ENCODE results near the gene SFXN3. TPM values are rescaled to one million over a fixed set of nuclear protein-coding genes. Genes with fewer than 3 reads are reported as not detected.

The SFXN3 gene
- total RNA-seq, 1 donor from 2014 or later, result 41.3 TPM

GRCh38 chr10:100995181-100995580 lies 35.9 kb upstream of the SFXN3 start:
- Mint-ChIP-seq H3K27ac (no peak overlapping the region), H3K4me3 (ENCODE audit: low read depth) (peak overlapping the region; percentile 21), H3K27me3 (ENCODE audit: low read depth) (no peaks in the 10 kb centered on the region), H3K36me3 (ENCODE audit: low read depth) (peaks cover 41% of the 10 kb centered on the region), H3K9me3 (no peaks in the 10 kb centered on the region), H3K4me1 (ENCODE audit: low read depth) (peaks cover 20% of the 10 kb centered on the region)
- DNase-seq (ENCODE audit: low spot score), result no peak
- intact Hi-C loops (cut with micrococcal nuclease), result loop anchor here (5.0 kb wide), 1 partner anchor 458 kb away; the partner anchor contains the start of gene HIF1AN

GRCh38 chr10:100996678-100997359 lies 34.2 kb upstream of the SFXN3 start:
- peaks cover 3% of the 10 kb centered on the region for H3K27me3 Mint-ChIP-seq (ENCODE audit: low read depth)
- H3K4me3 Mint-ChIP-seq (ENCODE audit: low read depth), result peak overlapping the region; percentile 90
- peaks cover 31% of the 10 kb centered on the region for H3K36me3 Mint-ChIP-seq (ENCODE audit: low read depth)
- DNase-seq (ENCODE audit: low spot score), result peak; percentile 45
- intact Hi-C loops (cut with micrococcal nuclease), result loop anchor here (1.0 to 5.0 kb wide), 2 partner anchors 10 to 460 kb away; partner anchors contain the start of genes HIF1AN, MRPL43 and TWNK
- peaks cover 18% of the 10 kb centered on the region for H3K4me1 Mint-ChIP-seq (ENCODE audit: low read depth)
- H3K9me3 Mint-ChIP-seq, result no peaks in the 10 kb centered on the region
- H3K27ac Mint-ChIP-seq, result peak overlapping the region; percentile 89

- H3K4me3 Mint-ChIP-seq (ENCODE audit: low read depth), result peak overlapping the region; percentile 90
- peaks cover 28% of the 10 kb centered on the region for H3K36me3 Mint-ChIP-seq (ENCODE audit: low read depth)
- H3K9me3 Mint-ChIP-seq, result no peaks in the 10 kb centered on the region
- peak; percentile 68 for DNase-seq (ENCODE audit: low spot score)
- intact Hi-C loops (cut with micrococcal nuclease), result loop anchor here (1.0 to 5.0 kb wide), 5 partner anchors 10 to 460 kb away; partner anchors contain the start of genes HIF1AN, MRPL43, SLF2 and TWNK
- H3K4me1 Mint-ChIP-seq (ENCODE audit: low read depth), result peaks cover 18% of the 10 kb centered on the region
- H3K27ac Mint-ChIP-seq, result peak overlapping the region; percentile 89
- H3K27me3 Mint-ChIP-seq (ENCODE audit: low read depth), result peaks cover 3% of the 10 kb centered on the region
These were observed 33.5 kb upstream of the SFXN3 start for GRCh38 chr10:100997360-100998182.

- peak overlapping the region; percentile 90 for H3K4me3 Mint-ChIP-seq (ENCODE audit: low read depth)
- H3K27ac Mint-ChIP-seq, result peak overlapping the region; percentile 91
- H3K9me3 Mint-ChIP-seq, result no peaks in the 10 kb centered on the region
- peaks cover 18% of the 10 kb centered on the region for H3K4me1 Mint-ChIP-seq (ENCODE audit: low read depth)
- H3K27me3 Mint-ChIP-seq (ENCODE audit: low read depth), result peaks cover 3% of the 10 kb centered on the region
- peak; percentile 22 for DNase-seq (ENCODE audit: low spot score)
- intact Hi-C loops (cut with micrococcal nuclease), result loop anchor here (1.0 to 5.0 kb wide), 4 partner anchors 34 to 461 kb away; partner anchors contain the start of genes HIF1AN and SLF2
- peaks cover 20% of the 10 kb centered on the region for H3K36me3 Mint-ChIP-seq (ENCODE audit: low read depth)
These were observed 32.6 kb upstream of the SFXN3 start for GRCh38 chr10:100998183-100998990.

DNA sequence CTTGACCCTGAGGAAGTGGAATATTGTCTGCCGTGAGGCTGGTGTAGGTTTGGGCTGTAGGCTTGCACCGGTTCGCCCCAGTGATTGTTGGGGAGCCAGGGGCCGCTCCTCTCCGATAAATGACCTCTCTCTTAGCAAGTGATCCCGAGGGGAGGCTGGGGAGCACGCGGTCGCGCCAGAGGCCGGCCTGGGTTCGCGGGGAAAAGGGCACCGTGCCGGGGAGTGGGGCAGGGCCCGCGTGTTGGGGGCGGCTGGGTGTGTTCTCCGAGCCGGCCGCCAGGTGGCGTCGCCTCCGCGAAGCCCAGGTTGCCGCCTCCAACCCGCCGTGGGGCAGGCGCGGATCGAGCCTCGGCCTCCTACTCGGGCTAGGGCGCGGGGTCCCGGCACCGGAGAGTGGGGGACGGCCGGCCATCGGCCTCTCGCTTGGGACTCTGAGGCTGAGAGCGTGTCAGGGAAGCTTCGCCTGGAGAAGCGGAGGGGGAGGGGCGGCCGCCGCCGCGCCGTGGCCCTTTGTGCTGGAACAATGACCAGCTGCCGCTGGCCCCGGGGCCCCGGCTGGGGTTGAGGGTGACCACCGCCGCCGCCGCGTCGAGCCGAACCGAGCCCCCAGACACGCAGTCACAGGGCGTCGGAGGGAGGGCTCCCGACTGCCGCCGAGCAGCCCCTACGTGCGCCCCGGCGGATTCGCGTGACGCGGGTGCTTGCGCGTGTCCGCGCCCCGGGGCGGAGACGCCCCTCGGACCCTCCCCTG lies 31.9 kb upstream of the SFXN3 start:
- H3K27me3 Mint-ChIP-seq (ENCODE audit: low read depth), result peaks cover 3% of the 10 kb centered on the region
- peak; percentile 73 for DNase-seq (ENCODE audit: low spot score)

GRCh38 chr10:100999742-101000126 lies 31.3 kb upstream of the SFXN3 start, which contains the start of gene LZTS2:
LZTS2 (plus strand) TSS chr10:100999808; CDS start chr10:101002539, 2,731 bp downstream.
- intact Hi-C loops (cut with micrococcal nuclease), result loop anchor here (1.0 to 5.0 kb wide), 4 partner anchors 14 to 462 kb away; partner anchors contain the start of genes HIF1AN and SLF2
- H3K27ac Mint-ChIP-seq, result peak within 1 kb of the TSS; percentile 91
- H3K27me3 Mint-ChIP-seq (ENCODE audit: low read depth), result peaks cover 3% of the 10 kb centered on the region
- H3K9me3 Mint-ChIP-seq, result no peaks in the 10 kb centered on the region
- peak within 1 kb of the TSS; percentile 90 for H3K4me3 Mint-ChIP-seq (ENCODE audit: low read depth)
- peaks cover 18% of the 10 kb centered on the region for H3K4me1 Mint-ChIP-seq (ENCODE audit: low read depth)
- H3K36me3 Mint-ChIP-seq (ENCODE audit: low read depth), result peaks cover 9% of the 10 kb centered on the region
- DNase-seq (ENCODE audit: low spot score), result no peak

More for the DNA sequence above, 31.9 kb upstream of the SFXN3 start:
- peak overlapping the region; percentile 90 for H3K4me3 Mint-ChIP-seq (ENCODE audit: low read depth)
- H3K9me3 Mint-ChIP-seq, result no peaks in the 10 kb centered on the region
- peaks cover 18% of the 10 kb centered on the region for H3K4me1 Mint-ChIP-seq (ENCODE audit: low read depth)
- peaks cover 15% of the 10 kb centered on the region for H3K36me3 Mint-ChIP-seq (ENCODE audit: low read depth)
- H3K27ac Mint-ChIP-seq, result peak overlapping the region; percentile 91
- intact Hi-C loops (cut with micrococcal nuclease), result loop anchor here (1.0 to 5.0 kb wide), 5 partner anchors 14 to 462 kb away; partner anchors contain the start of genes HIF1AN and SLF2

- peaks cover 3% of the 10 kb centered on the region for H3K27me3 Mint-ChIP-seq (ENCODE audit: low read depth)
- no peak for DNase-seq (ENCODE audit: low spot score)
- peaks cover 18% of the 10 kb centered on the region for H3K4me1 Mint-ChIP-seq (ENCODE audit: low read depth)
- peak overlapping the region; percentile 68 for H3K4me3 Mint-ChIP-seq (ENCODE audit: low read depth)
- no peak overlapping the region for H3K27ac Mint-ChIP-seq
- intact Hi-C loops (cut with micrococcal nuclease), result no loop called here
- peaks cover 10% of the 10 kb centered on the region for H3K36me3 Mint-ChIP-seq (ENCODE audit: low read depth)
- H3K9me3 Mint-ChIP-seq, result no peaks in the 10 kb centered on the region
These were observed 30.7 kb upstream of the SFXN3 start for GRCh38 chr10:101000127-101000914.

GRCh38 chr10:101000915-101001658 lies 29.9 kb upstream of the SFXN3 start:
- H3K4me3 Mint-ChIP-seq (ENCODE audit: low read depth), result peak overlapping the region; percentile 67
- peak overlapping the region; percentile 34 for H3K27ac Mint-ChIP-seq
- no peaks in the 10 kb centered on the region for H3K9me3 Mint-ChIP-seq
- intact Hi-C loops (cut with micrococcal nuclease), result no loop called here
- peaks cover 9% of the 10 kb centered on the region for H3K36me3 Mint-ChIP-seq (ENCODE audit: low read depth)
- DNase-seq (ENCODE audit: low spot score), result no peak
- peaks cover 18% of the 10 kb centered on the region for H3K4me1 Mint-ChIP-seq (ENCODE audit: low read depth)
- peaks cover 3% of the 10 kb centered on the region for H3K27me3 Mint-ChIP-seq (ENCODE audit: low read depth)

GRCh38 chr10:101001659-101002035 lies 29.4 kb upstream of the SFXN3 start:
- Mint-ChIP-seq H3K27ac (no peak overlapping the region), H3K4me3 (ENCODE audit: low read depth) (no peak overlapping the region), H3K4me1 (ENCODE audit: low read depth) (peaks cover 14% of the 10 kb centered on the region), H3K36me3 (ENCODE audit: low read depth) (peaks cover 9% of the 10 kb centered on the region), H3K27me3 (ENCODE audit: low read depth) (peaks cover 3% of the 10 kb centered on the region), H3K9me3 (no peaks in the 10 kb centered on the region)
- DNase-seq (ENCODE audit: low spot score), result no peak
- intact Hi-C loops (cut with micrococcal nuclease), result no loop called here

DNA sequence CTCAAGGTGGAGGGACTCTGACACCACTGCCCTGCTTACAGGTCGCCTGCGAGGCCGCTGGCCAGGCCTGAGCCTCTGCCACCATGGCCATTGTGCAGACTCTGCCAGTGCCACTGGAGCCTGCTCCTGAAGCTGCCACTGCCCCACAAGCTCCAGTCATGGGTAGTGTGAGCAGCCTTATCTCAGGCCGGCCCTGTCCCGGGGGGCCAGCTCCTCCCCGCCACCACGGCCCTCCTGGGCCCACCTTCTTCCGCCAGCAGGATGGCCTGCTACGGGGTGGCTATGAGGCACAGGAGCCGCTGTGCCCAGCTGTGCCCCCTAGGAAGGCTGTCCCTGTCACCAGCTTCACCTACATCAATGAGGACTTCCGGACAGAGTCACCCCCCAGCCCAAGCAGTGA lies 28.6 kb upstream of the SFXN3 start:
- DNase-seq (ENCODE audit: low spot score), result no peak
- Mint-ChIP-seq H3K9me3 (no peaks in the 10 kb centered on the region), H3K4me3 (ENCODE audit: low read depth) (no peak overlapping the region), H3K27me3 (ENCODE audit: low read depth) (peaks cover 3% of the 10 kb centered on the region), H3K27ac (no peak overlapping the region), H3K4me1 (ENCODE audit: low read depth) (peaks cover 13% of the 10 kb centered on the region), H3K36me3 (ENCODE audit: low read depth) (peaks cover 9% of the 10 kb centered on the region)
- intact Hi-C loops (cut with micrococcal nuclease), result no loop called here

Measured in activated T-helper 2 cell treated with anti-CD3 and anti-CD28 coated beads, Interferon-gamma antibody, Interleukin-2, Interleukin-4, amounts not matched to agents 10 μg/mL and 5 μg/mL and 100 μg/mL, durations not matched to agents 14 hours and 24 hours and 36 hours (primary cell).